T-helper 17 cell (primary cell): ENCODE data around the gene FUBP3. TPM values are rescaled to one million over a fixed set of nuclear protein-coding genes. Genes with fewer than 3 reads are reported as not detected.

Experiments
- ATAC-seq: fragments of 150-1000 bp; cut with Tn5 transposase; 2 replicates; pipeline ENCODE4 v1.10.0; 2021; ENCODE audit warnings: mild to moderate bottlenecking, moderate library complexity
- DNase-seq, 3 donors: peaks; one replicate each; pipeline versions ENCODE4 v3.0.0 to v3.0.0-alpha.2; 2020 to 2021
- H3K9me3 ChIP-seq: one replicate; pipeline ENCODE4 v1.7.0; 2013; ENCODE audit warnings: low read length, mild to moderate bottlenecking; ENCODE audit not compliant: control insufficient read depth, poor library complexity, severe bottlenecking
- H3K27ac Mint-ChIP-seq: one replicate; pipeline ENCODE4 v1.8.0; 2022; ENCODE audit warnings: mild to moderate bottlenecking, moderate library complexity, mixed read lengths
- H3K27me3 Mint-ChIP-seq: one replicate; pipeline ENCODE4 v1.8.0; 2022; ENCODE audit warnings: mixed read lengths
- H3K36me3 Mint-ChIP-seq: one replicate; pipeline ENCODE4 v1.8.0; 2022; ENCODE audit warnings: low read depth, mixed read lengths
- H3K4me1 Mint-ChIP-seq: one replicate; pipeline ENCODE4 v1.8.0; 2022; ENCODE audit warnings: mild to moderate bottlenecking, mixed read lengths
- H3K4me3 Mint-ChIP-seq: one replicate; pipeline ENCODE4 v1.8.0; 2022; ENCODE audit warnings: mild to moderate bottlenecking, moderate library complexity, mixed read lengths
- total RNA-seq, 4 donors: library from RNA in 2 of 4; stranded (reverse) in 2 of 4; gene quantifications; one replicate each; pipeline ENCODE4 v1.2.3 and lab custom pipeline; 2022 to 2026

FUBP3 gene
- total RNA-seq, 2 donors from 2014 or later = 30.6 to 33.6 TPM

- DNase-seq (no peak), ATAC-seq (no peak)
- Mint-ChIP-seq H3K27ac (no peak overlapping the region), H3K4me1 (peaks cover 3% of the 10 kb centered on the region), H3K4me3 (no peak overlapping the region), H3K27me3 (no peaks in the 10 kb centered on the region), H3K36me3 (peaks cover 13% of the 10 kb centered on the region)
- no peaks in the 10 kb centered on the region for H3K9me3 ChIP-seq
Observed at GRCh38 chr9:130627896-130628792, 48.8 kb downstream of the FUBP3 start.

GRCh38 chr9:130629443-130630070 lies 50.2 kb downstream of the FUBP3 start:
- Mint-ChIP-seq H3K4me3 (no peak overlapping the region), H3K36me3 (peaks cover 9% of the 10 kb centered on the region), H3K27me3 (no peaks in the 10 kb centered on the region), H3K27ac (no peak overlapping the region), H3K4me1 (peaks cover 4% of the 10 kb centered on the region)
- DNase-seq = no peak
- H3K9me3 ChIP-seq = no peaks in the 10 kb centered on the region
- no peak for ATAC-seq

- Mint-ChIP-seq H3K36me3 (peaks cover 9% of the 10 kb centered on the region), H3K4me3 (no peak overlapping the region), H3K4me1 (peaks cover 4% of the 10 kb centered on the region), H3K27me3 (no peaks in the 10 kb centered on the region), H3K27ac (no peak overlapping the region)
- no peak for ATAC-seq
- no peak for DNase-seq
- H3K9me3 ChIP-seq = no peaks in the 10 kb centered on the region
Observed at GRCh38 chr9:130630071-130630450, 50.7 kb downstream of the FUBP3 start.

GRCh38 chr9:130630506-130631330 lies 51.3 kb downstream of the FUBP3 start:
- Mint-ChIP-seq H3K4me3 (no peak overlapping the region), H3K27me3 (no peaks in the 10 kb centered on the region), H3K4me1 (peaks cover 4% of the 10 kb centered on the region), H3K36me3 (peaks cover 9% of the 10 kb centered on the region), H3K27ac (no peak overlapping the region)
- H3K9me3 ChIP-seq = no peaks in the 10 kb centered on the region
- ATAC-seq (no peak), DNase-seq (no peak)

DNA sequence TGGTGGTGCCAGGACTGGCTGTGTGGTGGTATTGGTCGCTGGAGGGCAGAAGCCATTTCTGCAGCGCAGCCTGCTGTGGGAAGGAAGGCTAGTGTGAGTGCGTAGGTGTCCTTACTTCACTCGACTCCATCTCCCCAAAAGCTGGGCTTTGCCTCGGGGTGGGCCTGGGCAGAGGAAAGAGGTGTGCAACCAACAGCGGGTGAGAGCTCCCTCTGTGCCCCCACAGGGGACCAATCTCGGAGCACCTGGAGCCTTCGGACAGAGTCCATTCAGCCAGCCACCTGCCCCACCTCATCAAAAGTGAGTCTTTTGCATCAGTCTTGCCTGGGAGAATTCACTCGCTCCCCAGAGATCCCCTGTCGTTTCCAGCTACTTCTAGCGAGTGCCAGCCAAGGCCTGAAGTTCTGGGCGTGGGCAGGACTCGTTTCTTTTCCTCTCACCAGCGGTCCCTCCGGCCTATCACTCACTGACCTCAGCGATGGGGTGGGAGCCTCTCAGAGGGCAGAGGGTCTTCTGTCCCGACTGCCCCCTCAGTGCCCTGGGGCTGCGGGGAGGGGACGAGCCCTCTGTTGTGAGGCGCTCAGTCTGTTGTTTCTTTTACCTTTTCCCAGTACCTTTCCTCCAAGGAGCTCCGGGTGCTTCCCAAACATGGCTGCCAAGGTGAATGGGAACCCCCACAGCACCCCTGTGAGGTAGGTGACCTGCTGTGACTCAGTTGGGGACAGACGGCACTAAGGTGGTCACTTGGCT lies 52.1 kb downstream of the FUBP3 start:
- Mint-ChIP-seq H3K36me3 (peaks cover 5% of the 10 kb centered on the region), H3K4me3 (no peak overlapping the region), H3K27ac (no peak overlapping the region), H3K4me1 (peaks cover 4% of the 10 kb centered on the region), H3K27me3 (no peaks in the 10 kb centered on the region)
- H3K9me3 ChIP-seq = no peaks in the 10 kb centered on the region
- ATAC-seq = no peak
- DNase-seq = no peak

DNA sequence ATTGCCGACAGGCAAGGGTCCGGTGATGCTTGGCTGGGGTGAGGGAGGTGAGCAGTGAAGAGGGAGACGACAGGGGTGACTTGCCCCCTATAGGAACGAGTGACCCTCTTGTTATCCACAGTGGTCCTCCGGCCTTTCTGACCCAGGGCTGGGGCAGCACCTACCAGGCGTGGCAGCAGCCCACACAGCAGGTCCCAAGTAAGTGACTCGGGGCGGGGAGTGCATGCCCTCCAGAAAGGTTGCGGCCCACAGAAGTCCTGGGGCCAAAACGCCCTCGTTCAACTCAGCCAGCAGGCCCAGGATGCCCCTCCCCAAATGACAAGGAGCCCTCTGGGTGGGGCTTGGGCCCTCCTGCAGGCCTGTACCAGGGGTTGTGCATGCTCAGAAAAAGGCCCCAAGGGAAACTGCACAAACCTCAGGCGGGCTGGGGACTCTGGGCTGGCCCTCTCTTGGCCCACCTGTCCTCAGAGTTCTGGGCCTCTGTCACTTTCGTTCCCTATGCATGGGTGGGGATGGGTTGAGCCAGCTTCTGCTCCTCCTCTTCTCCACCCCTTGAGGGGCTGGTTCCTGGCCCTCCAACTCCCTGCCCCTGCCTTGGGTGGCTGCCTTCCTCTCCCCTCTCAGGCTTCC lies 52.8 kb downstream of the FUBP3 start:
- DNase-seq = no peak
- H3K9me3 ChIP-seq = no peaks in the 10 kb centered on the region
- H3K27me3 Mint-ChIP-seq = no peaks in the 10 kb centered on the region
- peaks cover 4% of the 10 kb centered on the region for H3K4me1 Mint-ChIP-seq
- peaks cover 5% of the 10 kb centered on the region for H3K36me3 Mint-ChIP-seq
- ATAC-seq = no peak
- no peak overlapping the region for H3K4me3 Mint-ChIP-seq
- H3K27ac Mint-ChIP-seq = no peak overlapping the region

DNA sequence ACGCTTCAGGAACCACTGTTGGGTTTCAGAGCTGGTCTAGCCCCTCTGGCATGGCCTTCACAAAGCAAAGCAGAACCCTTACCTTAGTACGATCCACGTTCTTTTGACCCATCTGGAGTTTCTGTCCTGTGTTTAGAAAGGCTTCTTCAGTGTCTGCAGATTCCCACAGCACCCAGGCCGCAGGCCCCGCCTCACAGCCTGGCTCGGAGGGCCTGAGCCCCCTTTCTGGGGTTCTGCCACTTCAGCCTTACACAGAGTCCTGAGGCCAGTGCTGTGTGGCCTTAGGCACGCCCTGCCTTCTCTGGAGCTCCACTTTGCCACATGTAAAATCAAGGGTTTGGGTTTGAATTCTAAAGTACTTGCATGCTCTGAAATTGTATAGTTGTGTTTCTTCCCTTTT lies 53.5 kb downstream of the FUBP3 start:
- H3K4me1 Mint-ChIP-seq = peaks cover 4% of the 10 kb centered on the region
- H3K27ac Mint-ChIP-seq = no peak overlapping the region
- DNase-seq (no peak), ATAC-seq (no peak)
- no peak overlapping the region for H3K4me3 Mint-ChIP-seq
- H3K9me3 ChIP-seq = no peaks in the 10 kb centered on the region
- peaks cover 5% of the 10 kb centered on the region for H3K36me3 Mint-ChIP-seq
- no peaks in the 10 kb centered on the region for H3K27me3 Mint-ChIP-seq

DNA sequence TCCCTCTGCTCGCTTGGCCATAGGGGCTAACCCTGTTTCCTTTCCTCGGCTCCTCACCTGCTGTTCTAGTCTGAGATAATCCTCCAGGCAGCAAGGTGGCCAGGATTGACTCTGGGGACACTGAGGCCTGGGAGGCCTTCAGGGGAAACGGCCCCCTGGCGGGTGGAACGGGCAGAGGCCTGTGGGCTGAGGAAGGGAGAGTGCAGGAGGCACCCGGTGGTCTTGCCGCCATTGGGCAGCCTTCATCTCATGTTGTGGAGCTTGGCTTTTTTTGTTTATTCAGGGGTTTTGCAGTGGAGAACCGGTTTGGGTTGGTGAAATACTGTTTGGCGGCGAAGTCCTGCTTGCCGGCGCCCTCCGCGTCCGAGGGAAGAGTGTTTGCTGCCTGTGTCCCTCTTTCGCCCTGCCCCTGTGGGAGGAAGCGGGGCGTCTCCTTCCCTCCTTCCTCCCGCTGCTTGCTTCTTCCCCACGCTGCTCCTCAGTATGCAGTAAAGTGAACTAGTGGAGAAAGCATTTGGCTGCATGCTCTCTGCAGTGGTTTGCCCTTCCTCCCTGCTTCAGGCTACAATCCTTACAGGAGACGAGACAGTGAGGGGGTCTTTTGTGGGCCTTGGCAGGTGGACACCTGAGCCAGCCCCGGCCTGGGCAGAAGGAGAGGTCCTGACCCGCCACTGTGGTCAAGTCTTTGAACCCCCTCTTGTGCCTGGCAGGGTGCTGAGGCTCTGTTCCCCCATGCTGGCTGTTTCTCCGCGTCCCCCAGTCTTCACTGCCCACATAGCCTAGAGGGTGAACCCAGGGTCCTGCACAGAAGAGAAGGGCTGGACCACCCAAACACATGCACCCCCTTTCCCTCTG lies 54.2 kb downstream of the FUBP3 start:
- no peak for DNase-seq
- no peak for ATAC-seq
- H3K36me3 Mint-ChIP-seq = peaks cover 5% of the 10 kb centered on the region
- H3K27me3 Mint-ChIP-seq = no peaks in the 10 kb centered on the region
- peaks cover 4% of the 10 kb centered on the region for H3K4me1 Mint-ChIP-seq
- H3K4me3 Mint-ChIP-seq = no peak overlapping the region
- H3K9me3 ChIP-seq = no peaks in the 10 kb centered on the region
- H3K27ac Mint-ChIP-seq = no peak overlapping the region

DNA sequence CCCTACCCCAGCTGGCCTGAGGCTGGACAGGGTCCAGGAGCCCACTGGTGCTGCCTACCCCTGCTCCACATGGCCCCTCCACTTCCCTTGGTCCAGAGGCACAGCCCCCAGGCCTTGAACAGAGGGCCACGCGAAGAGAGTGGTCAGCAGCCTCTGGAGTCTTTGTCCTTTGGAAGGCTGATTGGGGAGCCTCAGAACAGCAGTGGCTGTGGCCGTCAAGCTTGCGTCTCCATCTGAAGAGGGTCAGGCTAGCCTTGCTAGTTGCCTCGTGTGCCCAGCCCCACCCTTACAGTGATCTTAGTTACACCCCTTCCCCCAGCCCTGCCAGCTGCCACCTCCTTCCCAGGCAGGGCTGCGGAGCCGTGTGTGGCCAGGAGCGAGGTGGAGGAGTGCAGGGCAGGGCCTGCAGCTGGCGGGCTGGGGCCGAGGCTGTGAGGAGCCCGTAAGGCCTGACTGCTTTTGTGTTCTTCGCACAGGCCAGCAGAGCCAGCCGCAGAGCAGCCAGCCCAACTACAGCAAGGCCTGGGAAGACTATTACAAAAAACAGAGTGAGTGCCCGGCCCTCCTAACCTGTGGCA lies 54.9 kb downstream of the FUBP3 start:
- ATAC-seq (no peak), DNase-seq (no peak)
- Mint-ChIP-seq H3K27me3 (no peaks in the 10 kb centered on the region), H3K36me3 (peaks cover 8% of the 10 kb centered on the region), H3K4me3 (no peak overlapping the region), H3K27ac (peak overlapping the region; percentile 47), H3K4me1 (peaks cover 4% of the 10 kb centered on the region)
- H3K9me3 ChIP-seq = no peaks in the 10 kb centered on the region

DNA sequence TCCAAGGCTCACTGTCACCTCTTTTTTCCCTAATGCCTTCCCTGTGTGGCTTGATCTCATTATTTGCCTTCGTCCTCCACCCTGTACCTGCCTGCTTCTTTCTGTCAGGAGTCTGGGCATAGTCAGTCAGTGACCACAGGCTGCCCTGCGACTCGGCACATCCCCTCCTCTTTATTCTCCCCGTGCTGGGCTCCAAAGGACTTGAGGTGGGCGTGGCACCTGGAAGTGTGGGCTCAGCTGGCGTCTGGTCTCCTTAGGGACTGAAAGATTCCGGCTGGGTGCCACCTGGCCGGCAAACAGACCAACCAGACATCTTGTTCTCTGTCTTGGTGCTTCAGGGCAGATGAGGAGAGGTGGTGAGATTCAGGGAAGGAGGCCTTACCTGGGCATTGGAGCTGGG lies 55.4 kb downstream of the FUBP3 start:
- H3K27ac Mint-ChIP-seq = peak overlapping the region; percentile 47

DNA sequence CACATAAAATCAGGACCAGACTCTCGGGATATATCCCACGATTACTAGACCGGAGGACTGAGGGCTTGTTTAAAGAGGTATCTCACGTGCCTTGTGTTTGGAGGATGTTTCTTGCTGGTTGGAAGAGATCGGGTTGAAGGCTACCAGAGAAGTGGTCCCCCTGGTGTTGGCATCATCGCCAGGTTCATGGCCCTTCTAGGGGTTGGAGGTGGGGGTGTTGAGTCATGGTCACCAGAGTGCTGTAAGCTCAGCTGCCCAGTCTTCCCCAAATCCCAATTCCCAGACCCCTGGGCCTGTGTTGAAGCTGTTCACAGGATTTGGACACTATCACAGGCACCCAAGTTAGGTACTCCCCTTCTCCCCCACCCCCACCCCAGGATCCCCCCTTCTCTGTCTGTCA lies 55.9 kb downstream of the FUBP3 start:
- Mint-ChIP-seq H3K36me3 (peaks cover 8% of the 10 kb centered on the region), H3K4me3 (no peak overlapping the region), H3K4me1 (peaks cover 4% of the 10 kb centered on the region), H3K27ac (no peak overlapping the region), H3K27me3 (no peaks in the 10 kb centered on the region)
- no peaks in the 10 kb centered on the region for H3K9me3 ChIP-seq
- DNase-seq = no peak
- no peak for ATAC-seq

More for the DNA sequence above, 55.4 kb downstream of the FUBP3 start:
- Mint-ChIP-seq H3K4me1 (peaks cover 4% of the 10 kb centered on the region), H3K36me3 (peaks cover 8% of the 10 kb centered on the region), H3K4me3 (no peak overlapping the region), H3K27me3 (no peaks in the 10 kb centered on the region)
- ATAC-seq (no peak), DNase-seq (no peak)
- H3K9me3 ChIP-seq = no peaks in the 10 kb centered on the region
